T-helper 22 cell (primary cell): ENCODE data around the gene TBPL1.
"Not testable (repeated sequence)": the region's sequence is repeated elsewhere in the genome, so short reads cannot be mapped to it uniquely, and the experiment has no call there.

Experiments
- DNase-seq: peaks from one replicate; pipeline ENCODE4 v3.0.0-alpha.2; 2020; ENCODE audit warnings: low read depth

The TBPL1 gene

GRCh38 chr6:133952815-133953633 lies at the start of gene TBPL1:
TSS of gene TBPL1 (plus strand) at chr6:133953224. CDS start at chr6:133980126, 26,902 bp downstream.
- DNase-seq: peak; percentile 84

GRCh38 chr6:133903855-133904254 lies 49.2 kb upstream of the TBPL1 start:
- DNase-seq: no peak

- no peak for DNase-seq
Measured at GRCh38 chr6:133906050-133906449, 47.0 kb upstream of the TBPL1 start.

GRCh38 chr6:133916650-133917151 lies 36.3 kb upstream of the TBPL1 start:
- DNase-seq: peak; percentile 22

- DNase-seq: no peak
Measured at GRCh38 chr6:133917781-133918180, 35.2 kb upstream of the TBPL1 start.

GRCh38 chr6:133918208-133918930 lies 34.7 kb upstream of the TBPL1 start:
- no peak for DNase-seq

GRCh38 chr6:133919362-133919761 lies 33.7 kb upstream of the TBPL1 start:
- no peak for DNase-seq

- peak; percentile 30 for DNase-seq
Measured at GRCh38 chr6:133921249-133921859, 31.7 kb upstream of the TBPL1 start.

- DNase-seq: peak; percentile 12
Measured at GRCh38 chr6:133923938-133924593, 29.0 kb upstream of the TBPL1 start.

GRCh38 chr6:133931221-133931620 lies 21.8 kb upstream of the TBPL1 start:
- not testable (repeated sequence) for DNase-seq

GRCh38 chr6:133936352-133936751 lies 16.7 kb upstream of the TBPL1 start:
- DNase-seq: not testable (repeated sequence)

GRCh38 chr6:133937909-133938308 lies 15.1 kb upstream of the TBPL1 start:
- DNase-seq: no peak

GRCh38 chr6:133938533-133938932 lies 14.5 kb upstream of the TBPL1 start:
- DNase-seq: no peak

- DNase-seq: no peak
Measured at GRCh38 chr6:133939778-133940667, 13.0 kb upstream of the TBPL1 start.

- DNase-seq: no peak
Measured at GRCh38 chr6:133945158-133945557, 7.9 kb upstream of the TBPL1 start.

GRCh38 chr6:133947302-133947900 lies 5.6 kb upstream of the TBPL1 start:
- DNase-seq: no peak

- DNase-seq: no peak
Measured at GRCh38 chr6:133948472-133948871, 4.6 kb upstream of the TBPL1 start.

GRCh38 chr6:133951227-133951626 lies 1.8 kb upstream of the TBPL1 start:
- no peak for DNase-seq

- peak; percentile 31 for DNase-seq
Measured at GRCh38 chr6:133951881-133952814, 876 bp upstream of the TBPL1 start.
